IMR-90 (cell line): Measurements from ENCODE around the gene GABRR1. TPM values are rescaled to one million over a fixed set of nuclear protein-coding genes. Genes with fewer than 3 reads are reported as not detected.

Experiments used
- ATAC-seq: fragments of 200-7000 bp; cut with Tn5 transposase; 2 replicates; pipeline ENCODE4 v1.9.1; 2020; ENCODE audit warnings: low read depth, mild to moderate bottlenecking, moderate library complexity
- BruUV-seq: library from RNA; stranded (reverse); fragments of 400-500 nt; replicated peaks from 2 replicates; lab custom pipeline; 2021; lab: Mats Ljungman, UMichigan
- CTCF ChIA-PET: fragments of 300-600 bp; formaldehyde crosslinking; extraction: SDS; loops from one replicate; lab custom pipeline; 2021; ENCODE audit warnings: antibody characterized with exemption; lab: Yijun Ruan, JAX
- POLR2A ChIA-PET: fragments of 300-600 bp; sonication (Branson Sonifier 250); formaldehyde crosslinking; loops from one replicate; lab custom pipeline; 2022; ENCODE audit warnings: antibody characterized with exemption; ENCODE audit not compliant: unreplicated experiment; lab: Charles Lee
- DNase-seq: peaks from one replicate; pipeline ENCODE4 v3.0.0; 2013
- H2AFZ ChIP-seq: replicated peaks from 2 replicates; pipeline ENCODE3; 2013; ENCODE audit warnings: low read length, mild to moderate bottlenecking; ENCODE audit not compliant: poor library complexity
- H2AK5ac ChIP-seq: 2 replicates; pipeline ENCODE4 v1.6.1; 2013; ENCODE audit warnings: low read depth, low read length, inconsistent platforms
- H2AK9ac ChIP-seq: replicated peaks from 2 replicates; pipeline ENCODE3; 2013; ENCODE audit warnings: mild to moderate bottlenecking, low read depth, low read length, moderate library complexity; ENCODE audit not compliant: poor library complexity
- H2BK120ac ChIP-seq: 2 replicates; pipeline ENCODE4 v1.6.1; 2013; ENCODE audit warnings: low read depth, low read length, inconsistent platforms
- H2BK15ac ChIP-seq: 3 replicates; pipeline ENCODE4 v1.6.1; 2013; ENCODE audit warnings: low read depth, low read length, inconsistent platforms
- H2BK20ac ChIP-seq: 2 replicates; pipeline ENCODE4 v1.6.1; 2013; ENCODE audit warnings: low read depth, mild to moderate bottlenecking, inconsistent platforms, low read length, moderate library complexity
- H2BK5ac ChIP-seq: 2 replicates; pipeline ENCODE4 v1.6.1; 2013; ENCODE audit warnings: mild to moderate bottlenecking, low read depth, low read length, inconsistent platforms; ENCODE audit not compliant: poor library complexity, severe bottlenecking
- H3K14ac ChIP-seq: replicated peaks from 2 replicates; pipeline ENCODE4 v1.6.1; 2013; ENCODE audit warnings: low read depth, low read length, inconsistent platforms
- H3K18ac ChIP-seq: 2 replicates; pipeline ENCODE4 v1.6.1; 2013; ENCODE audit warnings: low read depth, low read length, control low read depth
- H3K23ac ChIP-seq: 2 replicates; pipeline ENCODE4 v1.6.1; 2013; ENCODE audit warnings: low read depth, low read length, inconsistent platforms
- H3K27ac ChIP-seq: 2 replicates; pipeline ENCODE4 v1.5.1; 2013; ENCODE audit warnings: mild to moderate bottlenecking, control low read depth, low read length; ENCODE audit not compliant: insufficient read depth
- H3K27me3 ChIP-seq: 2 replicates; pipeline ENCODE4 v1.6.1; 2013; ENCODE audit warnings: low read length; ENCODE audit not compliant: control insufficient read depth, insufficient read depth
- H3K36me3 ChIP-seq: 2 replicates; pipeline ENCODE4 v1.6.1; 2013; ENCODE audit warnings: low read length, mixed read lengths; ENCODE audit not compliant: control insufficient read depth, insufficient read depth
- H3K4ac ChIP-seq: 2 replicates; pipeline ENCODE4 v1.6.1; 2013; ENCODE audit warnings: low read depth, low read length, inconsistent platforms
- H3K4me1 ChIP-seq: 2 replicates; pipeline ENCODE4 v1.6.1; 2013; ENCODE audit warnings: low read length, mixed read lengths; ENCODE audit not compliant: control insufficient read depth, insufficient read depth
- H3K4me2 ChIP-seq: 2 replicates; pipeline ENCODE4 v1.6.1; 2013; ENCODE audit warnings: low read depth, mild to moderate bottlenecking, control low read depth, low read length, moderate library complexity
- H3K4me3 ChIP-seq: 2 replicates; pipeline ENCODE4 v1.5.1; 2013; ENCODE audit warnings: low read depth, mild to moderate bottlenecking, control low read depth, low read length, moderate library complexity; ENCODE audit not compliant: insufficient read depth
- H3K56ac ChIP-seq: 2 replicates; pipeline ENCODE4 v1.6.1; 2013; ENCODE audit warnings: low read length, inconsistent platforms; ENCODE audit not compliant: insufficient read depth; ENCODE audit errors: extremely low read depth
- H3K79me1 ChIP-seq, 2 experiments: 2 replicates each; pipeline ENCODE4 v1.6.1; 2013; ENCODE audit warnings: low read length in 2 of 2, inconsistent platforms in 1 of 2, low read depth in 1 of 2
- H3K9ac ChIP-seq: 2 replicates; pipeline ENCODE4 v1.6.1; 2013; ENCODE audit warnings: low read depth, low read length, control low read depth
- H3K9me1 ChIP-seq: 2 replicates; pipeline ENCODE4 v1.6.1; 2013; ENCODE audit warnings: low read length, inconsistent platforms; ENCODE audit not compliant: insufficient read depth
- H3K9me3 ChIP-seq: 2 replicates; pipeline ENCODE4 v1.6.1; 2013; ENCODE audit warnings: low read length; ENCODE audit not compliant: control insufficient read depth, insufficient read depth
- H4K20me1 ChIP-seq: 2 replicates; pipeline ENCODE4 v1.6.1; 2013; ENCODE audit warnings: low read length, inconsistent platforms; ENCODE audit not compliant: insufficient read depth
- H4K5ac ChIP-seq: 2 replicates; pipeline ENCODE4 v1.6.1; 2013; ENCODE audit warnings: mild to moderate bottlenecking, low read depth, low read length, control low read depth
- H4K8ac ChIP-seq, 2 experiments: 2 replicates each; pipeline ENCODE4 v1.6.1; 2013; ENCODE audit warnings: low read depth in 2 of 2, low read length in 2 of 2, control low read depth in 1 of 2, inconsistent platforms in 1 of 2
- H4K91ac ChIP-seq: 2 replicates; pipeline ENCODE4 v1.6.1; 2013; ENCODE audit warnings: low read depth, low read length, inconsistent platforms; ENCODE audit not compliant: insufficient read depth
- BHLHE40 ChIP-seq: fragments of 150-350 bp; IDR thresholded peaks from 2 replicates; pipeline ENCODE4 v1.6.1; 2016; ENCODE audit warnings: mild to moderate bottlenecking, low read depth, low read length
- CEBPB ChIP-seq: IDR thresholded peaks from 2 replicates; pipeline ENCODE4 v1.6.1; 2012; ENCODE audit warnings: low read depth, low read length, improper control_type of control experiment
- CHD1 ChIP-seq: IDR thresholded peaks from 2 replicates; pipeline ENCODE4 v1.6.1; 2012; ENCODE audit warnings: low read depth, low read length, improper control_type of control experiment
- CTCF ChIP-seq: conservative IDR thresholded peaks from 2 replicates; pipeline ENCODE4 v1.5.1; 2012; ENCODE audit warnings: mild to moderate bottlenecking, low read depth, low read length, improper control_type of control experiment
- ELK1 ChIP-seq: fragments of 150-350 bp; IDR thresholded peaks from 2 replicates; pipeline ENCODE4 v1.6.1; 2016; ENCODE audit warnings: low read depth, mild to moderate bottlenecking, low read length, moderate library complexity, borderline replicate concordance
- FOS ChIP-seq: fragments of 150-350 bp; IDR thresholded peaks from 2 replicates; pipeline ENCODE4 v1.6.1; 2016; ENCODE audit warnings: low read depth, low read length
- MAFK ChIP-seq: IDR thresholded peaks from 2 replicates; pipeline ENCODE4 v1.6.1; 2012; ENCODE audit warnings: low read depth, low read length, improper control_type of control experiment
- MAZ ChIP-seq: IDR thresholded peaks from 2 replicates; pipeline ENCODE4 v1.6.1; 2012; ENCODE audit warnings: low read depth, mild to moderate bottlenecking, low read length, improper control_type of control experiment, moderate library complexity, borderline replicate concordance
- MXI1 ChIP-seq: IDR thresholded peaks from 2 replicates; pipeline ENCODE4 v1.6.1; 2012; ENCODE audit warnings: low read depth, mild to moderate bottlenecking, low read length, moderate library complexity, borderline replicate concordance
- NFE2L2 ChIP-seq: fragments of 150-350 bp; IDR thresholded peaks from 2 replicates; pipeline ENCODE4 v1.6.1; 2016; ENCODE audit warnings: low read depth, mild to moderate bottlenecking, low read length
- POLR2A ChIP-seq: IDR thresholded peaks from 2 replicates; pipeline ENCODE4 v1.6.1; 2012; ENCODE audit warnings: mild to moderate bottlenecking, low read depth, low read length
- RFX5 ChIP-seq: IDR thresholded peaks from 2 replicates; pipeline ENCODE4 v1.8.0; 2012; ENCODE audit warnings: low read depth, mild to moderate bottlenecking, low read length, moderate library complexity
- SMC3 ChIP-seq: fragments of 150-350 bp; IDR thresholded peaks from 2 replicates; pipeline ENCODE4 v1.6.1; 2016; ENCODE audit warnings: low read depth, mild to moderate bottlenecking, antibody characterized with exemption, low read length, moderate library complexity
- USF2 ChIP-seq: fragments of 150-350 bp; IDR thresholded peaks from 2 replicates; pipeline ENCODE4 v1.6.1; 2017; ENCODE audit warnings: mild to moderate bottlenecking, antibody characterized with exemption, low read length, low read depth
- WGBS, 2 experiments: methylation state at CpG; one replicate each; pipeline versions ENCODE4 v1.1.5 to v1.1.7; 2013; ENCODE audit warnings: missing lambda C conversion rate in 2 of 2; ENCODE audit not compliant: insufficient read length in 1 of 2; ENCODE audit errors: extremely low coverage in 2 of 2; 5-methylcytosine and 5-hydroxymethylcytosine counted together
- dilution Hi-C: fragments of 300-500 bp; cut with HindIII; formaldehyde crosslinking; loops from one replicate; pipeline ENCODE4 v1.14.3; 2018; ENCODE audit warnings: low sequenced_read_pairs; ENCODE audit not compliant: unreplicated experiment
- in situ Hi-C: fragments of 300-500 bp; cut with MboI; formaldehyde crosslinking; loops from 3 replicates; pipeline ENCODE4 v1.14.3; 2019; ENCODE audit warnings: low sequenced_read_pairs, inconsistent platforms, mixed read lengths
- intact Hi-C: fragments of 100-400 bp; cut with micrococcal nuclease; formaldehyde crosslinking; loops from 2 replicates; pipeline ENCODE4 v1.10.0; 2022
- polyA plus RNA-seq, 3 experiments: library from polyadenylated mRNA; depleted of rRNA; stranded (reverse); fragments of >200 nt; gene quantifications; 2 replicates each; pipeline ENCODE4 v1.2.3, GENCODE V29; 2012; ENCODE audit warnings: low replicate concordance in 1 of 3
- total RNA-seq: library from RNA; depleted of rRNA; stranded (reverse); fragments of >200 nt; gene quantifications from 2 replicates; pipeline ENCODE4 v1.2.3, GENCODE V29; 2012

Gene GABRR1
- total and polyA plus RNA-seq, 2 of the 4 experiments (the other 2 are of a cell fraction): not detected

- H2AK9ac ChIP-seq: no peak overlapping the region
- H3K4me3 ChIP-seq: no peak overlapping the region
- no peak for ATAC-seq
- H3K27me3 ChIP-seq: no peaks in the 10 kb centered on the region
- TF ChIP-seq MXI1: no peak
- TF ChIP-seq SMC3: no peak
- no peak for TF ChIP-seq BHLHE40
- no peak for TF ChIP-seq MAZ
- no peak for TF ChIP-seq POLR2A
- TF ChIP-seq CEBPB: no peak
- no peak for TF ChIP-seq RFX5
- TF ChIP-seq CHD1: no peak
- no peak for TF ChIP-seq FOS
- no peak for TF ChIP-seq ELK1
- no peak for TF ChIP-seq MAFK
- TF ChIP-seq NFE2L2: no peak
- TF ChIP-seq CTCF: no peak
- TF ChIP-seq USF2: no peak
- no CpG with 5 or more reads among the region's 2 CpGs for WGBS, 2 experiments
- H3K23ac ChIP-seq: no peak overlapping the region
- no peak overlapping the region for H3K14ac ChIP-seq
- no TSS peak for BruUV-seq
- no peak overlapping the region for H3K56ac ChIP-seq
- H4K8ac ChIP-seq: no peak overlapping the region
- no peaks in the 10 kb centered on the region for H3K4me1 ChIP-seq
- dilution Hi-C loops (no loop called here), in situ Hi-C loops (loop anchor here (25.0 kb wide), 1 partner anchor 230 kb away; the partner anchor contains the start of gene UBE2J1), intact Hi-C loops (no loop called here)
- no peak overlapping the region for H2BK120ac ChIP-seq
- H2BK15ac ChIP-seq: no peak overlapping the region
- POLR2A ChIA-PET: no interaction called here
- no peak overlapping the region for H4K91ac ChIP-seq
- no peak overlapping the region for H3K27ac ChIP-seq
- H3K36me3 ChIP-seq: no peaks in the 10 kb centered on the region
- no peaks in the 10 kb centered on the region for H3K9me1 ChIP-seq
- H2AFZ ChIP-seq: no peak overlapping the region
- no peak for DNase-seq
- no peaks in the 10 kb centered on the region for H3K79me1 ChIP-seq
- no peak overlapping the region for H3K4me2 ChIP-seq
- H3K9ac ChIP-seq: no peak overlapping the region
- no peak overlapping the region for H3K18ac ChIP-seq
- H2AK5ac ChIP-seq: no peak overlapping the region
- H2BK20ac ChIP-seq: no peak overlapping the region
- H3K9me3 ChIP-seq: no peaks in the 10 kb centered on the region
- no peak overlapping the region for H2BK5ac ChIP-seq
- H4K20me1 ChIP-seq: no peaks in the 10 kb centered on the region
- H3K4ac ChIP-seq: no peak overlapping the region
- no peak overlapping the region for H4K5ac ChIP-seq
- CTCF ChIA-PET: no interaction called here
Measured at GRCh38 chr6:89132057-89132456, 85.1 kb downstream of the GABRR1 start.
